GM19240 (cell line): ENCODE results near the gene C2orf92.
"Not testable (repeated sequence)": the region's sequence is repeated elsewhere in the genome, so short reads cannot be mapped to it uniquely, and the experiment has no call there.

Experiments used
- DNase-seq: peaks from one replicate; pipeline ENCODE4 v3.0.0; 2011; ENCODE audit warnings: low spot score; ENCODE audit not compliant: insufficient read length

The C2orf92 gene

GRCh38 chr2:97693476-97693875 lies 24.0 kb downstream of the C2orf92 start:
- DNase-seq: no peak

- DNase-seq: no peak
Measured at GRCh38 chr2:97695744-97696143, 26.2 kb downstream of the C2orf92 start.

DNA sequence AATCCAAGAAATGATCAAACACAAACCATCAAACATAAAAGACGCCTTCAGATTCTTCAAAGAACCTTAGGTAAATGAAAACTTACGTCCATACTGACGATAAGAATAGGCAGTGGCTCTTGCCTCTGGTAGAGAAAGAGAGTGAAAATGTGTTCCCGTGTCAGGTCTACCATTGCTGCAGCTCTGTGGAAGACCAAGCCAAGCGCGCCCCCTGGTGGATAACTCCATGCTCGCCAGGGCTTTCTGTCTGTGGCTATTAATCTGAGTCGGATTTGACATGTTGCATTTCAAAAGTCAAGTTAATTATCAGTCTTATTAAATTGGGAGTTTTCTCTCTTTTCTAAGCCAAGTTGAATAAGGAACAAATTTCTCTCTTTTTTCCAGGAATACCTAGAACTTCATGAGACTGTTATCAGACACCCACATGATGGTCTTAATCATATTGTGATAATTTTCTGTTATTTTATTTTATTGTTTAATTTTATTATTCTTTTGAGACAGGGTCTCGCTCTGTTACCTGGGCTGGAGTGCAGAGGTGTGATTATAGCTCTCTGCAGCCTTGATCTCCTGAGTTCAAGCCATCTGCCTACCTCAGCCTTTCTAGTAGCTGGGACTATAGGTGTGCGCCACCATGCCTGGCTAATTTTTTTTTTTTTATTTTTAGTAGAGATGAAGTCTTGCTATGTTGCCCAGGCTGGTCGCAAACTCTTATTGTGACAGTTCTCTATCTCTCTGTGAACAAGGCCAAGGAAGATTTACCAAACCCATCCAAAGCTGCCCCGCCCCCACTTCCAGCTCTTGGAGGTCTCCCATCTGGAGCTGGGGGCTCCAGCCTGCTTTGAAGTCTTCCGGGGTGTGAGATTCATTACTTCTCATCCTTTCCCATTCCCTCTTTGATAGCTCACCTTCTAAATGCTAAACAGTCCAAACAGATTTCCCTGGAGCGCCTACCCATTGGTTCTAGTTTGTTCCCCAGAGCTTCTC lies 28.0 kb downstream of the C2orf92 start:
- peak; percentile 76 for DNase-seq

- no peak for DNase-seq
Measured at GRCh38 chr2:97698530-97698929, 29.0 kb downstream of the C2orf92 start.

GRCh38 chr2:97699765-97700444 lies 30.4 kb downstream of the C2orf92 start:
- no peak for DNase-seq

DNA sequence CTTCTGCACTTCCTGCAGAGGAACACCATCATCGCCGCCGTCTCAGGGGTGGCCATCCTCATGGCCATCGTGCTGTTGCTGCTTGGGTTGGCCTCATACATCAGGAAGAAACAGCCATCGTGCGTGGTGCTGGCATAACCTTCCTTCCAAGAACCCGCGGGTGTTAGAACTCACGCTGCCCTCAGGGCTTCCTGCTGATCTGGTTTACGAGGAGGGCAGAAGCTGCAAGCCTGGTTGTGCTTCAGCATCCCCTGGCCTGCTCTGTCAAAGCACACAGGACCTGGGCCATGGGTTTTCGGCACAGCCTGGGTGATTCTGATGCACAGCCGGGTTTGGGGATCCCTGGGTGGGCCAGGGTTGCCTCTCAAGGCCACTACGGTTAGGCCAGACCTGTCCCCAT lies 31.7 kb downstream of the C2orf92 start:
- no peak for DNase-seq

DNA sequence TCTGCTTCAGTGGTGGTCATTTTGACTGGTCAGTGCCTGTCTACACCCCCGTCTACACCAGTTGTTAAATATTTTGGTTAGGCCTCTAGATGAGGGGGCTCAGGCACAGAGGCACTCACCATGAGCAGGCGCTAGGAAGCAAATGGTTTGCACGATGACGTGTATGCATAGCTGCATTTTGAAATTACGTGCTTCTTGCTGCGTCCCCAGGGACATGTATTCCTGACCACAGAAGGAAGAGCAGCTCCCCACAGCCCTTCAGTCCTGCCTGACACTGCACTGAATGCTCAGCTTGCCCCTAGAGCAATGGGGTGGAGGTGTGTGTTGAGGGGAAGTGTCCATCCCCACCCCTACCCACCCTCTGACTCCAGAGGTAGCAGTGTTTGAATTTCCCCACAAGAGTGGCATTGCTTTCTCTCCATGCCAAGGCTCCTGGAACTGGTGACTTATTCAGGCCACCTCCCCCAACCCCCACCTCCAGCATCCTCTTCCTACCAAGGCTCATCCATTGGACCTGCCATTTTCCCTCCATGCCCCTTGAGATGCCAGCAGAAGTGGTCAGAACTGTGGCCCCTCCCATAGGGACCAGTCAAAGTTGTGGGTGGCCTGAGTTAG lies 32.4 kb downstream of the C2orf92 start:
- no peak for DNase-seq

DNA sequence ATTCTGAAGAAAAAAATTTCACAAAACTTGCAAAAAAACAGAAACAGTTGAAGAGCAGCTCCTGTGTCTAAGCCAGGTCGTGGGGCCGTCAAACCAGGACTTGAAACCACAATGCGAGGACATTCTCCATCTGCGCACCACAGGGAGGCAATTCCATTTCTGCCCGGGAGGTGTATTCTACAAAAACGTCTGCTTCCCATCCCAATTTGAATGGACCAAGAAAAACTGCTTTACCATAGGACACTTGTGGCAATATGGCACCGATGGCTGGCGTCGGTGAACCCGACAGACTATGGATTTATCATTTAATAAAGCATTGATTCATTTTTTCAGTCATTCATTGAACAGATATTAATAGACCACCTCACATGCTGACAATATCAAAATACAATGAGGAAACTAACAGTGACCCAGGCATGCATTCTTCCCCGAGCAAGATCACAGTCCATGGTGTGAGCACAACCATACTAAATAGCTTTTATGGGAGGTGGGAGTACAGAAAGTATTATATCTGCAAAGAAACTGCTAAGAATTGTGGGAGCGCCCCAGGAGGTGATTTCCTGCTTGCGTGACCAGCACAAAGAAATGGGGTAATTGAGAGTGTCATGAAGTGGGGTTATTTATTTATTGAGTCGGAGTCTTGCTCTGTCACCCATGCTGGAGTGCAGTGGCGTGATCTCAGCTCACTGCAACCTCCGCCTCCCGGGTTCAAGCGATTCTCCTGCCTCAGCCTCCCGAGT lies 33.4 kb downstream of the C2orf92 start:
- DNase-seq: no peak

GRCh38 chr2:97703741-97704140 lies 34.2 kb downstream of the C2orf92 start:
- no peak for DNase-seq

DNA sequence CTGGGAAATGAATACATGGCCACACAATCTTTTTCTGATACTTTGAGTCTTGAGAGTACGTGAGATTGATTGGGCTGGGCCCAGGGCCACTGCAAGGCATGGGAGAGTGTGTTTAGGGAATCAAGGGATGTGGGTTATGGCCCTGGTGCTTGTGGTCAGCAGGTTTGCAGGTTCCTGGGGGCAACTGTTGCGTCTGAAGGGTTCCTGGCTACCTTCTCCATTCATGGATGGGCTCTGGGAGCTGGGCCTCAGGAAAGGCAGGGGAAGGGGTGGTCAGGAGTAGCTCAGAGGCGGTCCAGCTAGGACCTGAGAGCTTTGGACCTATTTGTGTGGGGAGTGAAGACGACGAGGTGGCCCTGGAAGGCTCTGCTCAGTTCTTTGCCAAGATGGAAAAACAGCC lies 35.5 kb downstream of the C2orf92 start:
- DNase-seq: no peak

- no peak for DNase-seq
Measured at GRCh38 chr2:97706112-97706511, 36.6 kb downstream of the C2orf92 start.

- DNase-seq: no peak
Measured at GRCh38 chr2:97706708-97707345, 37.3 kb downstream of the C2orf92 start.

DNA sequence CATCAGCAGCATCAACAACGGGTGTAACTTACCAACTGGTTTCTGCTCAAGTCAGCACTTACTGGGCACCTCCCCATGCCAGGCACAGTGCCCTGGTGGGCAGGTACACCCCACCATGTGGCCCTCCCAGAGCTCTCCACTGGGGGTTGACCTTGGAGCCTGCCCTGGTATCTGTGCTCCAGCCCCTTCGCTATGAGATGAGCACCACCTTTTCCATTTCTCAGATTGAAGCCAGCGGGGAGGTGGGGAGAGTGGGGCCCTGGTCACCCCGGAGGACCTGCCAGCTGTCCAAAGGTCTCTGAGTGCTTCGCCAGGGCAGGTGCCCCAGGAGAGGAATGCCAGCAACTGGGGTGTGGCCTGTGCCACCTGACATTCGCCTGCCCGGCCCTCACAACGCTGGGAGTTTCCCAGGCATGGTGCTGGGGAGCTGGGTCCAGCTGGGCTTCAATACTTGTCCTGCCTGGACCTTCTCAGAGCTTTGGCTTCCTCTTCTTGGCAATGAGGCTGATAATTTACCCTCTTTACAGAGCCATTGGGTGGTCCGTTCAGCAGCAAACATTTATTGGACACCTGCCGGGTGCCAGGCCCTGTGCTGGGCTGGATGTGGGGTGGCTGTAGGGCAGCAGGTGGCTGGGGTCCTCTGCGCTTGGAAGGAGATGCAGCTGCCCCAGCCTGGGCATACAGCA lies 38.0 kb downstream of the C2orf92 start:
- no peak for DNase-seq

GRCh38 chr2:97708048-97708380 lies 38.5 kb downstream of the C2orf92 start:
- DNase-seq: no peak

GRCh38 chr2:97708608-97709007 lies 39.1 kb downstream of the C2orf92 start:
- no peak for DNase-seq

DNA sequence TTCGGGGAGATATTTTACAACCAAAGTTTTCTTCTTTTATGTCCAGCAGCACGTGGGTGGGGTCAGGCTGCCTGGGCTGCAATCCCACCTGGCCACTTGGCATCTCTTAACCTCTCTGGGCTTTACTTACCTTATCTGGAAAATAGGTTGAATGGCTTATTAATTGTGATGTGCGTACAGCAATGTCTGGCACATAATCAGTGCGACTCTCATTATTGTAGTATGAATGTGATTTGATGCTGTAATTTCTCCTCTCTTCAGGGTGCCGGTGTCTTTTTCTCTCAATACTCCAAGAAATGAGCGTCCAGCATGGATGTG lies 41.8 kb downstream of the C2orf92 start:
- no peak for DNase-seq

GRCh38 chr2:97712175-97712574 lies 42.7 kb downstream of the C2orf92 start:
- not testable (repeated sequence) for DNase-seq

- no peak for DNase-seq
Measured at GRCh38 chr2:97712693-97713295, 43.3 kb downstream of the C2orf92 start.

GRCh38 chr2:97713296-97714083 lies 44.0 kb downstream of the C2orf92 start, which contains the start of gene ZAP70:
Gene ZAP70 (plus strand): TSS chr2:97713576. CDS start chr2:97724037, 10,461 bp downstream.
- no peak for DNase-seq
